Measurements from ENCODE around the gene ADARB2.

Gene ADARB2

DNA sequence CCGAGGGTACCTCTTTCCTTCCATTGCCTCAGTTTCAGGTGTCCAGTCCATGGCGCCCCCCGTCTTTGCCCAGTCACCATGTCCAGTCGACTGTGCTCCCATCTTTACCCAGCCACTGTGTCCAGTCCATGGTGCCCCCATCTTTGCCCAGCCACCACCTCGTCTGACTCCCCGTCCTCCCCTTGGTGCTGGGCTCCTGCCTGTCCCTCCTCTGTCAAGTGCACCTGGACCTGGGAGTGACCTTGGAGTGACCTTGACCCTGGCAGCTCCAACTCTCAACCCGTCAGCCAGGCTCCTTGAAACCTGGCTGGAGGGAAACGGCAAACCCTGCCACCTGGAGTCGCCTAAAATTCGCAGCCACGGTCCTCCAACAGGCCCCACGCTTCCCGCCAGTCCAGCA is 180.2 kb downstream of the ADARB2 start:
- Histone ChIP-seq H3K4me1 (no peaks in the 10 kb centered on the region), H3K4me3 (ENCODE audit: low read depth, low read length) (no peak overlapping the region), H3K36me3 (no peaks in the 10 kb centered on the region), H3K9me3 (no peaks in the 10 kb centered on the region), H3K27me3 (no peaks in the 10 kb centered on the region)
- no peak for DNase-seq
- TF ChIP-seq, protein P1, sequence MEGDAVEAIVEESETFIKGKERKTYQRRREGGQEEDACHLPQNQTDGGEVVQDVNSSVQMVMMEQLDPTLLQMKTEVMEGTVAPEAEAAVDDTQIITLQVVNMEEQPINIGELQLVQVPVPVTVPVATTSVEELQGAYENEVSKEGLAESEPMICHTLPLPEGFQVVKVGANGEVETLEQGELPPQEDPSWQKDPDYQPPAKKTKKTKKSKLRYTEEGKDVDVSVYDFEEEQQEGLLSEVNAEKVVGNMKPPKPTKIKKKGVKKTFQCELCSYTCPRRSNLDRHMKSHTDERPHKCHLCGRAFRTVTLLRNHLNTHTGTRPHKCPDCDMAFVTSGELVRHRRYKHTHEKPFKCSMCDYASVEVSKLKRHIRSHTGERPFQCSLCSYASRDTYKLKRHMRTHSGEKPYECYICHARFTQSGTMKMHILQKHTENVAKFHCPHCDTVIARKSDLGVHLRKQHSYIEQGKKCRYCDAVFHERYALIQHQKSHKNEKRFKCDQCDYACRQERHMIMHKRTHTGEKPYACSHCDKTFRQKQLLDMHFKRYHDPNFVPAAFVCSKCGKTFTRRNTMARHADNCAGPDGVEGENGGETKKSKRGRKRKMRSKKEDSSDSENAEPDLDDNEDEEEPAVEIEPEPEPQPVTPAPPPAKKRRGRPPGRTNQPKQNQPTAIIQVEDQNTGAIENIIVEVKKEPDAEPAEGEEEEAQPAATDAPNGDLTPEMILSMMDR (IDR thresholded peaks at IDR 0.05; ENCODE audit: low read depth, low read length), result no peak

DNA sequence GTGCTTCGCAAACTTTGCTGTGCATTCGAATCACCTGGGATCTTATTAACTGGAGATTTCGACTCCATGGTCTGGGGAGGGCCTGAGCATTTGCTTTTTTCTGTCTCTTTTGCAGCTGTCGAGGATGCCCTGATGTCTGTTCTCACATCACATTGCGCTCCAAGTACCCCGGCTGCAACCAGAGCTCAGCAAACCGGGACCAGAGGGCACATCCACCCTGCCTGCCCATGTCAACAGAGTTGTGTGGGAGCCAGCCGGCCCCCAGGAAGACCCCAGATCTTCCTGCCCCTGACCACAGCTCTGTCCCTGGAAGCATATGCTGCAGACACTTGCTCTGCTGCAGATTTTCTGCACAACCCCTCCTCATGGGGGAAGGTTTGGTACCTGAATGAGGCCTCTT is 180.8 kb downstream of the ADARB2 start:
- Histone ChIP-seq H3K27me3 (no peaks in the 10 kb centered on the region), H3K4me1 (no peaks in the 10 kb centered on the region)
- TF ChIP-seq, protein P1 (IDR thresholded peaks at IDR 0.05; ENCODE audit: low read depth, low read length), result no peak

DNA sequence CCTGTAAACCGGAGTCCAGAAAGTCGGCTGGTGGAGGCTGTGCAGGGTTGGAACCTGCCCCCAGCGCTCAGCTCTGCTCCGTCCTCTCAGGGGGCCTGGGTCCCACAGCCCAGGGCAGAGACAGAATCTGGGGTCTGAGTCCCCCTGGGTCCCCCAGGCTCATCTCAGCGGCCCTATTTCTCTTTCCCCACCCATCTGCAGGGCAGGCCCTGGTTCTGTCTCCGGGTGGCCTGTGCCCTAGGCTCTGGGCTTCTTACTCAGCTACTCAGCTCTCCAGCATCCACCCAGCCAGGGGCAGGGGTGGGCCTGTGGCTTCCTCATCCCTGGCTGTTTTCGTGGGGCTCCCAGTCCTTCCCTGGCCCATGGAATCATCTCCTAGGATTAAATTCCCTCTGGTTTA is 183.4 kb downstream of the ADARB2 start:
- TF ChIP-seq, protein P1 (IDR thresholded peaks at IDR 0.05; ENCODE audit: low read depth, low read length), result no peak
- H3K4me1 ChIP-seq, result no peaks in the 10 kb centered on the region
- H3K9me3 ChIP-seq, result no peaks in the 10 kb centered on the region
- DNase-seq, result no peak
- H3K27me3 ChIP-seq, result no peaks in the 10 kb centered on the region
- H3K36me3 ChIP-seq, result no peaks in the 10 kb centered on the region
- H3K4me3 ChIP-seq (ENCODE audit: low read depth, low read length), result no peak overlapping the region

More for the DNA sequence above, 180.8 kb downstream of the ADARB2 start:
- DNase-seq, result no peak
- Histone ChIP-seq H3K36me3 (no peaks in the 10 kb centered on the region), H3K9me3 (no peaks in the 10 kb centered on the region), H3K4me3 (ENCODE audit: low read depth, low read length) (no peak overlapping the region)

DNA sequence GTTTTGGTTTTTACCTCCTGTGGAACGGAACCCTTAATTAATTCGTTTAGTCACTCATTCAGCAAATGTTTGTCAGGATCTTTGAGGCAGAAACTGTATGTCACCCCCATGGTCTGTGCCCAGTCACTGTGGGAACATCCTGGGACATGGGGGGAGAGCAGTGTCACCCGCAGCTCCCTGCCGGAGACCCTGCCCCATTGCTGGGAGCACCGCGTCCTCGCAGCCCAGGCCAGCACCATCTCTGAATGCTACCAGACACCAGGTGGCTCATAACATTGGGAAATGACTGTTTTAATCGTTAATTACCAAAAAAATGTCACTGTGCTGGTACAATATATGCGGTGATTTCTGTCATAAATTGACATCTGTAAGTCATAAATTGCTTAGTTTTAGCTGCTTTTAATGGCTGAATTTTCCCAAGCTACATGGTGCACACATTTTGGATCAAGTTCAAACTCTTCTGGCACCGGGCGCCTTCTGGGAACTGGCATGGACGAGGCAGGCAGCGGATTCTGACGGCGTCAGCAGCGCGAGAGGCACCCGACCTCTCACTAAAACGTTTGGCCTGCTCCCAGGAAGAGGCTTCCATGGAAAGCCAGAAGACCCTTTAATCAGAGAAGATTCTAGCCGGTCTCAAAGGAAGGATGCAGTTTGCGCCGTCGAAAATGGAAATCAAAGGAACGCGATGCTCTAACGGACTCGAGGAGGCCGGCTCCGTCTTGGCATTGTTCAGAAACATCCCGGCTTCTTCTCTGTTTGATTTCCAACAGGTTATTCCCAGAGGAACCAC is 184.2 kb downstream of the ADARB2 start:
- DNase-seq, result no peak
- H3K4me3 ChIP-seq (ENCODE audit: low read depth, low read length), result no peak overlapping the region
- no peaks in the 10 kb centered on the region for H3K4me1 ChIP-seq
- H3K9me3 ChIP-seq, result no peaks in the 10 kb centered on the region
- H3K27me3 ChIP-seq, result no peaks in the 10 kb centered on the region
- TF ChIP-seq, protein P1 (IDR thresholded peaks at IDR 0.05; ENCODE audit: low read depth, low read length), result no peak
- H3K36me3 ChIP-seq, result no peaks in the 10 kb centered on the region

DNA sequence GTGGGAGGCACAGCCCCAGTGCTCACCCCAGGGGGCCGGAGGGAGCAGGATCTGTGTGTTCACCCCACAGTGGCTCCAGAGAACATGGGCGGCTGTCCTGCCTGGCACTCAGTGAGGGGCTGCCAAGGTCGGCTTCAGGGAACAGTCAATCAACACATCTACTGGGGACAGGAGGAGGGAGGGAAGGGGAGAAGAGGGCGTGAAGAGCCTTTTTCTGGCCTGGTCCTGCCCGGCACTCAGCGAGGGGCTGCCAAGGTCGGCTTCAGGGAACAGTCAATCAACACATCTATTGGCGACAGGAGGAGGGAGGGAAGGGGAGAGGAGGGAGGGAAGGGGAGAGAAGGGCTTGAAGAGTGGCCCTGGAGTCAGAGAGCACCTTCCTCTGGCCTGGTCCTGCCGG is 184.9 kb downstream of the ADARB2 start:
- Histone ChIP-seq H3K36me3 (no peaks in the 10 kb centered on the region), H3K27me3 (no peaks in the 10 kb centered on the region), H3K4me3 (ENCODE audit: low read depth, low read length) (no peak overlapping the region), H3K9me3 (no peaks in the 10 kb centered on the region), H3K4me1 (no peaks in the 10 kb centered on the region)
- TF ChIP-seq, protein P1 (IDR thresholded peaks at IDR 0.05; ENCODE audit: low read depth, low read length), result no peak
- no peak for DNase-seq

DNA sequence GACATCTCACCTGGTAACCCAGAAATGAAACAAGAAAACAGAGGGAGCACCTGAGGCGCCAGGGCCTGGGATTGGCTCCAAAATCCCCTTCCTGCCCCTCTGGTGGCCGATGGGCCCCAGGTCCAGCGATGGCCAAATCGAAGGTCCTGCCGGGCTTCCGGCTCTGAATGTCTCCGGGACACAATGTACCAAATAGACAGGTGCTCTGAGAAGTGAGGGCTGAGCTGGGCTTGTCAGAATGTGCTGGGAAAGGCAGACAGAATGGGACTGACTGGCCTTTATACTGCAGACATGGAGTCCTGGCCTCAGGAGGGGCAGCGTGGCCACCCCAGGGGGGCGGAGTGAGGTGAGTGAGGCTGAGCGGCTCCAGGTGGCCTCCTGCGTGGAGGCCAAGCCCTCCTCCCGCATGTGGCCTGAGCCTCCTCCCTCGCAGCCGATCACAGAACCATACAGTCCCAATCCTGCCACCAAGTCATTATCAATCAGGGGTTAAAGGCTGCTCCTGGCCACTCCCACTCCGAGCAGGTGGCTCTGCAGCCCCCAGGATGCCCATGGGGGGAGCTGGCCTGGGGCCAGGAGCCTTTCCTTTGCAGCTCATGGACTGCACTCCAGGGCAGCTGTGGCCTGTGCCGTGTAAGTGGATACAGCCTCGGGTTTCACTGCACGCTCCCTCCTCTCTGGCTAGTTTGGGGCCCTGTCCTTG is 185.5 kb downstream of the ADARB2 start:
- no peaks in the 10 kb centered on the region for H3K27me3 ChIP-seq
- H3K36me3 ChIP-seq, result no peaks in the 10 kb centered on the region
- no peak for DNase-seq
- TF ChIP-seq, protein P1 (IDR thresholded peaks at IDR 0.05; ENCODE audit: low read depth, low read length), result no peak
- no peaks in the 10 kb centered on the region for H3K4me1 ChIP-seq
- no peaks in the 10 kb centered on the region for H3K9me3 ChIP-seq
- H3K4me3 ChIP-seq (ENCODE audit: low read depth, low read length), result no peak overlapping the region

All from BE2C (cell line).